ENCODE data around the gene LHFPL3.
"Not testable (repeated sequence)": the region's sequence is repeated elsewhere in the genome, so short reads cannot be mapped to it uniquely, and the experiment has no call there.

LHFPL3 gene

GRCh38 chr7:104569751-104570150, 241.3 kb downstream of the LHFPL3 start:
- no peak overlapping the region for H3K4me2 ChIP-seq (ENCODE audit: insufficient read depth, low read length)
- H3K27me3 ChIP-seq (ENCODE audit: insufficient read depth, low read length, poor library complexity) = peaks cover 22% of the 10 kb centered on the region
- no peaks in the 10 kb centered on the region for H3K9me3 ChIP-seq (ENCODE audit: insufficient read depth, low read length, severe bottlenecking)
- no peak for TF ChIP-seq CTCF (IDR thresholded peaks at IDR 0.05; ENCODE audit: borderline replicate concordance, extremely low read depth, low read length, poor library complexity, severe bottlenecking)
- TF ChIP-seq EZH2 (IDR thresholded peaks at IDR 0.05; ENCODE audit: borderline replicate concordance, low read depth, low read length, severe bottlenecking) = no peak
- DNase-seq (no peak), ATAC-seq (ENCODE audit: insufficient read depth, low read depth) (no peak)
- no peaks in the 10 kb centered on the region for H3K36me3 ChIP-seq (ENCODE audit: insufficient read depth, low read length)
- H3K79me2 ChIP-seq (ENCODE audit: insufficient read depth, low read length) = no peaks in the 10 kb centered on the region
- no peak overlapping the region for H3K4me3 ChIP-seq (ENCODE audit: low read depth in 1 of 2, low read length in 2 of 2)
- H3K27ac ChIP-seq (ENCODE audit: low read length) = no peak overlapping the region
- no peaks in the 10 kb centered on the region for H3K4me1 ChIP-seq (ENCODE audit: insufficient read depth, low read length)
- H4K20me1 ChIP-seq (ENCODE audit: insufficient read depth, low read length) = no peaks in the 10 kb centered on the region
- no peak overlapping the region for H3K9ac ChIP-seq (ENCODE audit: low read depth, low read length)
- H2AFZ ChIP-seq (ENCODE audit: low read depth, low read length) = no peak overlapping the region

- DNase-seq = no peak
- Histone ChIP-seq H3K9me3 (ENCODE audit: insufficient read depth, low read length, severe bottlenecking) (no peaks in the 10 kb centered on the region), H3K4me1 (ENCODE audit: insufficient read depth, low read length) (no peaks in the 10 kb centered on the region), H3K4me2 (ENCODE audit: insufficient read depth, low read length) (no peak overlapping the region), H3K9ac (ENCODE audit: low read depth, low read length) (no peak overlapping the region), H3K79me2 (ENCODE audit: insufficient read depth, low read length) (no peaks in the 10 kb centered on the region), H3K27ac (ENCODE audit: low read length) (no peak overlapping the region), H3K36me3 (ENCODE audit: insufficient read depth, low read length) (no peaks in the 10 kb centered on the region), H3K27me3 (ENCODE audit: insufficient read depth, low read length, poor library complexity) (peaks cover 11% of the 10 kb centered on the region), H3K4me3 (ENCODE audit: low read depth in 1 of 2, low read length in 2 of 2) (no peak overlapping the region), H4K20me1 (ENCODE audit: insufficient read depth, low read length) (no peaks in the 10 kb centered on the region), H2AFZ (ENCODE audit: low read depth, low read length) (no peak overlapping the region)
- ATAC-seq (ENCODE audit: insufficient read depth, low read depth) = no peak
- no peak for TF ChIP-seq CTCF (IDR thresholded peaks at IDR 0.05; ENCODE audit: borderline replicate concordance, extremely low read depth, low read length, poor library complexity, severe bottlenecking)
- TF ChIP-seq EZH2 (IDR thresholded peaks at IDR 0.05; ENCODE audit: borderline replicate concordance, low read depth, low read length, severe bottlenecking) = no peak
These were observed 244.2 kb downstream of the LHFPL3 start for GRCh38 chr7:104572554-104572953.

DNA sequence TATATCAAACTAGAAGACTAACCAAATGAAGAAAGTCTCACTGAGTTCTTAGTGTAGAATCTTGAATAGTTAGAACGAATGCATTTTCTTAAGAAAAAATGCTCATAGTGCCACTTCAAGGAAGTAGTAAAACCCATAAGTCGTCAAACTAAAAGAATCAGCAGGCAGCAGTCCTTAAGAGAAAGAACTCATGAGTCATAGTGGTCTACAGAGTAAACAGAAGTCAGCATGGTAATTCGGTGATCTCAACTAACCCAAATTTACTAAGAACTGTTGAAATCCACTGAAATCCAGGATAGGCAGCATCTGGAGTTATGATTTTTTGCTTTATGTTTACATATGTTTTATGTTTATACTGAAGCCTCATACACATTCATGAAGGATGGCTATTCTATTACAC, 256.2 kb downstream of the LHFPL3 start:
- Histone ChIP-seq H2AFZ (ENCODE audit: low read depth, low read length) (no peak overlapping the region), H3K4me3 (ENCODE audit: low read depth in 1 of 2, low read length in 2 of 2) (no peak overlapping the region), H4K20me1 (ENCODE audit: insufficient read depth, low read length) (no peaks in the 10 kb centered on the region), H3K79me2 (ENCODE audit: insufficient read depth, low read length) (no peaks in the 10 kb centered on the region), H3K27me3 (ENCODE audit: insufficient read depth, low read length, poor library complexity) (no peaks in the 10 kb centered on the region), H3K4me1 (ENCODE audit: insufficient read depth, low read length) (no peaks in the 10 kb centered on the region), H3K9ac (ENCODE audit: low read depth, low read length) (no peak overlapping the region), H3K4me2 (ENCODE audit: insufficient read depth, low read length) (no peak overlapping the region), H3K27ac (ENCODE audit: low read length) (no peak overlapping the region), H3K36me3 (ENCODE audit: insufficient read depth, low read length) (no peaks in the 10 kb centered on the region), H3K9me3 (ENCODE audit: insufficient read depth, low read length, severe bottlenecking) (no peaks in the 10 kb centered on the region)
- no peak for DNase-seq
- TF ChIP-seq CTCF (IDR thresholded peaks at IDR 0.05; ENCODE audit: borderline replicate concordance, extremely low read depth, low read length, poor library complexity, severe bottlenecking) = no peak
- TF ChIP-seq EZH2 (IDR thresholded peaks at IDR 0.05; ENCODE audit: borderline replicate concordance, low read depth, low read length, severe bottlenecking) = no peak
- no peak for ATAC-seq (ENCODE audit: insufficient read depth, low read depth)

DNA sequence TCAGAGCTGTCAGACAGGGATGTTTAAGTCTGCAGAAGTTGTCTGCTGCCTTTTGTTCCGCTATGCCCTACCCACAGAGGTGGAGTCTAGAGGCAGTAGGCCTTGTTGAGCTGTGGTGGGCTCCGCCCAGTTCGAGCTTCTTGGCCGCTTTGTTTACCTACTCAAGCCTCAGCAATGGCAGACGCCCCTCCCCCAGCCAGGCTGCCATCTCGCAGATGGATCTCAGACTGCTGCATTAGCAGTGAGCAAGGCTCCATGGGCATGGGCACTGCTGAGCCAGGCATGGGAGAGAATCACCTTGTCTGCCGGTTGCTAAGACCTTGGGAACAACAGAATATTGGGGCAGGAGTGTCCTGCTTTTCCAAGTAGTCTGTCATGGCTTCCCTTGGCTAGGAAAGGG, 267.2 kb downstream of the LHFPL3 start:
- DNase-seq = not testable (repeated sequence)

More for the DNA sequence above, 267.2 kb downstream of the LHFPL3 start:
- not testable (repeated sequence) for H3K9ac ChIP-seq (ENCODE audit: low read depth, low read length); H3K4me1 ChIP-seq (ENCODE audit: insufficient read depth, low read length); H3K4me3 ChIP-seq (ENCODE audit: low read depth in 1 of 2, low read length in 2 of 2); H4K20me1 ChIP-seq (ENCODE audit: insufficient read depth, low read length); H3K36me3 ChIP-seq (ENCODE audit: insufficient read depth, low read length); H3K79me2 ChIP-seq (ENCODE audit: insufficient read depth, low read length); H3K27me3 ChIP-seq (ENCODE audit: insufficient read depth, low read length, poor library complexity); H3K4me2 ChIP-seq (ENCODE audit: insufficient read depth, low read length); ATAC-seq (ENCODE audit: insufficient read depth, low read depth); H3K27ac ChIP-seq (ENCODE audit: low read length); H3K9me3 ChIP-seq (ENCODE audit: insufficient read depth, low read length, severe bottlenecking); H2AFZ ChIP-seq (ENCODE audit: low read depth, low read length)
